Ovary (tissue), 9 donors: ENCODE measurements around the gene DPT. TPM values are rescaled to one million over a fixed set of nuclear protein-coding genes. Genes with fewer than 3 reads are reported as not detected.
A peak's percentile ranks its signal among the peaks of the same experiment; 100 is the strongest.

Source experiments
- DNase-seq, 5 donors: peaks; one replicate each; pipeline ENCODE4 v3.0.0-alpha.2; 2019 to 2020
- H3K27ac ChIP-seq, 2 donors: fragments of 200-600 bp; one replicate each; pipeline versions ENCODE4 v1.5.1 to v1.8.0; 2019 to 2022
- H3K27me3 ChIP-seq: fragments of 200-600 bp; one replicate; pipeline ENCODE4 v1.8.0; 2022
- H3K36me3 ChIP-seq: fragments of 200-600 bp; sonication (generic); one replicate; pipeline ENCODE4 v1.5.1; 2019
- H3K4me1 ChIP-seq: one replicate; pipeline ENCODE4 v1.8.1; 2013; ENCODE audit warnings: mild to moderate bottlenecking, moderate library complexity; ENCODE audit not compliant: insufficient read depth
- H3K4me3 ChIP-seq: fragments of 200-600 bp; sonication (generic); one replicate; pipeline ENCODE4 v1.5.1; 2017
- H3K9me3 ChIP-seq, 2 donors: fragments of 200-600 bp in 1 of 2; sonication (generic) in 1 of 2; one replicate each; pipeline versions ENCODE4 v1.5.1 to v1.8.1; 2013 to 2019; ENCODE audit warnings: mild to moderate bottlenecking in 1 of 2, moderate library complexity in 1 of 2
- CTCF ChIP-seq, 3 donors: fragments of 450-650 bp in 2 of 3; fragments of 200-600 bp in 1 of 3; IDR thresholded peaks; one replicate each; pipeline versions ENCODE4 v1.5.1 to v1.8.0; 2016 to 2022; ENCODE audit warnings: antibody characterized with exemption in 3 of 3, mild to moderate bottlenecking in 1 of 3
- EP300 ChIP-seq: sonication (generic); formaldehyde crosslinking; IDR thresholded peaks from one replicate; pipeline ENCODE4 v1.6.1; 2017; ENCODE audit warnings: antibody characterized with exemption
- POLR2A ChIP-seq: fragments of 450-650 bp; IDR thresholded peaks from one replicate; pipeline ENCODE4 v1.6.1; 2017; ENCODE audit warnings: antibody characterized with exemption, mild to moderate bottlenecking, moderate library complexity
- WGBS, 3 donors: extraction: QIAGEN DNeasy Blood & Tissue Kit in 1 of 3; methylation state at CpG; one replicate each; pipeline versions ENCODE4 v1.1.5 to v1.1.7; 2013 to 2017; 5-methylcytosine and 5-hydroxymethylcytosine counted together
- intact Hi-C, 4 donors: fragments of 100-400 bp; cut with DNase I; formaldehyde crosslinking; loops; one replicate each; pipeline versions ENCODE4 v1.11.0 to v1.15.1; 2022 to 2023
- polyA plus RNA-seq, 2 donors: library from polyadenylated mRNA; stranded (reverse); fragments of 200-250 nt in 1 of 2; fragments of 350-450 nt in 1 of 2; fragmentation: Illumina TruSeq in 1 of 2; extraction: RNeasy Lipid Tissue Mini Kit (QIAGEN cat#74804) in 1 of 2; gene quantifications; one replicate each; pipeline ENCODE4 v1.2.3, GENCODE V29; 2013 to 2014
- total RNA-seq, 7 donors: library from RNA; depleted of rRNA in 2 of 7; stranded (reverse); fragments of >200 nt in 2 of 7; fragmentation: NEBNext Ultra II Directional in 3 of 7; extraction: Animal tissue kit (Norgen Biotek cat#: 25700) in 3 of 7; gene quantifications; one replicate each; pipeline versions ENCODE4 v1.1.0 to v1.2.4, GENCODE V29; 2016 to 2023
- donor health status: DM: no; HTN: no; CAD: no; lungs with moderate emphysema.
- donor health status: DM: no; HTN: no; CAD: no.
- donor health status: Bipolar disorder and iron deficiency.
- donor health status: DM: yes; HTN: yes; CAD: no.
- donor health status: DM: no; HTN: no; CAD: no.
- donor health status: DM: yes; HTN: yes; CAD: no.

The DPT gene
- total and polyA plus RNA-seq, 9 donors, result 1.3 to 248 (median 4.8) TPM

DNA sequence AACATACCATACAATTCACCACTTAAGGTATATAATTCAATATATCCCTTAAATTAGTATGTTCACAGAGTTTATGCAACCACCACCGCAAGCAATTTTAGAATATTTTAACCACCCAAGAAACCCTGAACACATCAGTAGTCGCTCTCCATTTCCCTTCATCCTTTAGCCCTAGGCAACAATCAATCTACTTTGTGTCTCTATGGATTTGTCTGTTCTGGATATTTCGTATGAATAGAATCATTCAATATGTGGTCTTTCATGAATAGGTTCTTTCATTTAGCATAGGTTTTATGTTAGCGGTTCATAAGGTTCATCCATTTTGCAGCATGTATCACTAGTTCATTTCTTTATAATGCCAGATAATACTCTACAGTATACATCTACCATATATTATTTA lies 4.2 kb upstream of the DPT start:
- Histone ChIP-seq H3K36me3 (no peaks in the 10 kb centered on the region), H3K4me1 (peaks cover 2% of the 10 kb centered on the region), H3K4me3 (no peak overlapping the region), H3K9me3 (no peaks in the 10 kb centered on the region), H3K27ac (no peak overlapping the region), H3K27me3 (no peaks in the 10 kb centered on the region)
- intact Hi-C loops, result no loop called here
- no peak for DNase-seq
- 96% methylated on average over 4 of the region's 4 CpGs for WGBS, 3 donors
- TF ChIP-seq POLR2A, result no peak
- TF ChIP-seq EP300, result no peak

GRCh38 chr1:168732736-168733135 lies 3.7 kb upstream of the DPT start:
- H3K4me3 ChIP-seq, result no peak overlapping the region
- intact Hi-C loops, result no loop called here
- no peaks in the 10 kb centered on the region for H3K36me3 ChIP-seq
- H3K4me1 ChIP-seq, result peaks cover 2% of the 10 kb centered on the region
- WGBS, 3 donors, result 89 to 92% (median 92%) methylated on average over 6 of the region's 6 CpGs
- no peak for DNase-seq
- no peak for TF ChIP-seq EP300
- no peak for TF ChIP-seq CTCF (IDR thresholded peaks at IDR 0.05)
- no peak for TF ChIP-seq POLR2A
- H3K27ac ChIP-seq, result no peak overlapping the region
- H3K9me3 ChIP-seq, result no peaks in the 10 kb centered on the region
- H3K27me3 ChIP-seq, result no peaks in the 10 kb centered on the region

DNA sequence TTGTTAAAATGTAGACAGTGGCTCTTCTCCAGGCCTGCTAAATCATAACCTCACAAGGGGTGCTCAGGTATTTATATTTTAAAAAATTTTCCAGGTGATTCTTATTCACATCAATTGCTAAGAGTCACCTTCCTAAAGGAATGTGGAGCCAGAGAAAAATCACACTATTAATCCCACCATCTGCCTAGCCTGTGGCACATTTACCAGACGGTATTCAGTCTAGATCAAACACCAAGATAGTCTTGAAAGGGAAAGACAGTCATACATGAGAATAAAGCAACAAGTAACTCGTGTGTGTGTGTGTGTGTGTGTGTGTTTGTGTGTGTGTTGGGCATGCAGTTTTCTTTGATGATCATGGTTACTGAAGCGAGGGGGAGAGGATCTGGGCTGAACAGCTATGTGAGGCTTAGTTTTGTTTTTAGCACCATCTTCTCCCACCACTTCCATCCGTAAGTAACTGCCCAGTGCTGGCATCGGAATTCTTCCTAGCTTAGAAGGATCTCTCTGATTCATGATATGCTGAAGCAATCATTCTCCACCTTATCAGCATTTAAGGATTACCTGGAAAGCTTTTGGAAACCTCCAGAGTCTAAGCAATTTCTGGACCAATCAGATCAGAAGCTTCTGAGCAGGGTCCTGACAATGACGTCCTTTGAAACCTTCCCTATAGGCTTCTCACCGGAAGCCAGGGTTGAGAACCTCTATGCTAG lies 2.4 kb upstream of the DPT start:
- no peak overlapping the region for H3K27ac ChIP-seq
- intact Hi-C loops, result no loop called here
- WGBS, 3 donors, result 88 to 90% (median 89%) methylated on average over 7 of the region's 7 CpGs
- H3K4me3 ChIP-seq, result no peak overlapping the region
- TF ChIP-seq CTCF (IDR thresholded peaks at IDR 0.05) (no peak), EP300 (no peak), POLR2A (no peak)
- no peaks in the 10 kb centered on the region for H3K36me3 ChIP-seq
- DNase-seq, result no peak
- H3K27me3 ChIP-seq, result no peaks in the 10 kb centered on the region
- H3K4me1 ChIP-seq, result peaks cover 8% of the 10 kb centered on the region
- H3K9me3 ChIP-seq, result no peaks in the 10 kb centered on the region

DNA sequence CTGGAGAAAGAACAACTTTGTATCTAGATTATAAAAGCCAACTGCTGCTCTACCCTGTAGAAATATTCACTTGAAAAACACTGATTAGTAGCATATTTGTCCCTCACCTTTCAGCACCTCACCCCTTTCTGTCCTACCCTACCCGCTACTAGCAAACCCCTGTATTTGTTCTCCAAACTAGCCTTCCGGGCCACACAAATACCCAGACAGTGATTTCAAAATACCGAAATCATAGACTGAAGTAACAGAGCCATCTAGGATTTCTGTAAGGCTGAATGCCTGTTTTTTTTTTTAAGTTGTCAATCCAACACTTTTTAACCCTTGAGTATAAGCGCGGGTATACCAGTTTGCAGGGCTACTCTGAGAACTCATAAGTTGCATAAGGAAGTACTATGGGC lies 398 bp upstream of the DPT start:
- intact Hi-C loops, result no loop called here
- Histone ChIP-seq H3K36me3 (no peaks in the 10 kb centered on the region), H3K4me3 (no peak overlapping the region), H3K4me1 (peaks cover 13% of the 10 kb centered on the region), H3K9me3 (no peaks in the 10 kb centered on the region), H3K27me3 (no peaks in the 10 kb centered on the region), H3K27ac (no peak overlapping the region)
- no peak for TF ChIP-seq EP300
- TF ChIP-seq POLR2A, result no peak
- TF ChIP-seq CTCF (IDR thresholded peaks at IDR 0.05), result no peak
- WGBS, 3 donors, result 89 to 94% (median 93%) methylated on average over 5 of the region's 5 CpGs
- no peak for DNase-seq

DNA sequence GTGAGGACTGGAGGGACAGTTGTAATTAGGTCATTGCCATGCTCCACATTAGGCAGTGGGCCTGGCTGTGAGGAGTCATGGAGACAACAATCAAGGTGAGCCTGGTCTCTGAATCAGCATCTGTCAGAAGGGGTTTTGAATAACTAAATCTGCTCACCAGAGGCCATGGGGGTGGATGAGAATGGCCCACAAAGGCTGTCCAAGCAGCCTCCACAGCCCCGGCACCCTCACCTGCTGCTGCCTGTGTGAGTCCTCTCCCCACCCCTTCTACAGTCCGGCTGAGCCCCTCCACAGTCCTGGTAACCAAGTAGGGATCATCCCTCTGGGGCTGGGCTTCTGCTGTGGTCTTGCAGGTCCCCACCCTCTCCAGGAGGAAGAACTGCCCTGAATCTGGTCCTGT lies 2.3 kb downstream of the DPT start:
- Histone ChIP-seq H3K9me3 (no peaks in the 10 kb centered on the region), H3K4me3 (no peak overlapping the region), H3K4me1 (peaks cover 13% of the 10 kb centered on the region), H3K36me3 (no peaks in the 10 kb centered on the region), H3K27ac (peak overlapping the region; percentile 34 to 56), H3K27me3 (no peaks in the 10 kb centered on the region)
- intact Hi-C loops, result no loop called here
- TF ChIP-seq POLR2A, result no peak
- no peak for TF ChIP-seq EP300
- no peak for TF ChIP-seq CTCF (IDR thresholded peaks at IDR 0.05)
- WGBS, 3 donors, result 85 to 96% (median 90%) methylated on average over 2 of the region's 2 CpGs
- DNase-seq, result no peak
